Measurements from ENCODE around the gene DUSP22.

The DUSP22 gene

DNA sequence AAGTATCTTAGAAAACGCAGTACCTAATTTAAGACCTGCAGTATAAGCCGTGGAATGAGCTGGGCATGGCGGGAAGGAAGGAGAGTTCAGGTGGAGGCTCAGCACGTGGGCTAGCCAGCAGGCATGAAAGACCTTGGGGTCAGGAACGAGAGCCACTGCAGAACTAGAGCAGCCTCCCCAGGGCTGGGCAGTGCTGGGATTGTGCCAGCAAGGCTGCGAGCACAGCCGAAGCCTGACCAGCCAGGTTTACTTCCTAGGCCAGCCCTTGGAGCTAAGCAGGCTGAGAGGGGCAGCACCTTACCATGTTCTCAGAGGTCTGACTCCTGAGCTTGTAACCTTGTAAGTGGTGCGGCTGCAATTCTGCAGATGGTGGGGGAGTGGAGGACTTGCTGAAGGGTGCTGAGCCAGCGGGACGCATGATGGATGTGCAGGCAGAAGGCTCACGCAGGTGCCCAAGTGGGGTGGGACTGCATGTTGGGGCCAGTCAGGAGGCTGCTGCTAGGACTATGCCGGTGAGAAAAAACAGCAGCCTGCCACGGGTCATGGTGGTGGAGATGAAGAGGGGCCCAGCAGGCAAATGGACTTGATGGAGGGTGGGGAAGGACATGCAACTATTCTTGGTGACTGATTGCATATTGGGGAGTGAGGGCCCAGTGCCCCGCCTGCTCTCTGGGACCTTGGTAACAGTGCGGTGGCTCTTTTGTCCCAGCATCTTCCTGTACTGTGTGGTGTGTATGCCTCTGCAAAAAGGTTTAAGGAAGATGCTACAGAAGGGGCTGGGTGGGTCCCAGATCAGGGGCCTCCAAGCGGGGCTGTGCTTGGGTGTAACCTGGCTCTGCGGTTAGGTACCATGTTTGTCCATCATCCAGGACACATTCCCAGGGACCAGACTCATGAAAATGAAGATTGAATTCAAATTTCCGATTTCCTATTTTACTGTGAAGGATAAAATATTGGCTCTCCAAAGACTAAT, 61.6 kb downstream of the DUSP22 start:
- no peak for DNase-seq

DNA sequence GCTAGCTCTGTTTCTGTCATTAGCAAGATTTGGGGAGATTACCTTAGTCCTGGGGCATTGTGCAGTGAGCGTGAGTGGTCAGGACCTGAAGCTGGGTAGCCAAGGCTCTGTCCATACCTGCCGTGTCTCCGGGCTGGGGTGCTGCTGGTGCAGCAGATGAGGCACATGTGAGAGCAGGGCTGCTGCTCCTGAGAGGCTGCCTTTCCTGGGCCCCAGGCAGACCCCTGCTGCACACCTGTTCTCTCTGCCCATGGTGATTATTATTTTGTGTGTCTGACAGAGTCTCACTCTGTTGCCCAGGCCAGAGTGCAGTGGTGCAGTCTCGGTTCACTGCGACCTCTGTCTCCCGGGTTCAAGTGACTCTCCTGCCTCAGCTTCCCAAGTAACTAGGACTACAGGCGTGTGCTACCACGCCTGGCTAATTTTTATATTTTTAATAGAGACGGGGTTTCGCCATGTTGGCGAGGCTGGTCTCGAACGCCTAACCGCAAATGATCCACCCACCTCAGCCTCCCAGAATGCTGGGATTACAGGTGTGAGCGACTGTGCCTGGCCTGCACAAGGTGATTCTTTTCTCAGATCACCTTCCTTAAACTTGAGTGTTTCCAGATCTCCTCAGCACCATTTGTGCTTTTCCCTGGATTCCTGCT, 62.5 kb downstream of the DUSP22 start:
- no peak for DNase-seq

DNA sequence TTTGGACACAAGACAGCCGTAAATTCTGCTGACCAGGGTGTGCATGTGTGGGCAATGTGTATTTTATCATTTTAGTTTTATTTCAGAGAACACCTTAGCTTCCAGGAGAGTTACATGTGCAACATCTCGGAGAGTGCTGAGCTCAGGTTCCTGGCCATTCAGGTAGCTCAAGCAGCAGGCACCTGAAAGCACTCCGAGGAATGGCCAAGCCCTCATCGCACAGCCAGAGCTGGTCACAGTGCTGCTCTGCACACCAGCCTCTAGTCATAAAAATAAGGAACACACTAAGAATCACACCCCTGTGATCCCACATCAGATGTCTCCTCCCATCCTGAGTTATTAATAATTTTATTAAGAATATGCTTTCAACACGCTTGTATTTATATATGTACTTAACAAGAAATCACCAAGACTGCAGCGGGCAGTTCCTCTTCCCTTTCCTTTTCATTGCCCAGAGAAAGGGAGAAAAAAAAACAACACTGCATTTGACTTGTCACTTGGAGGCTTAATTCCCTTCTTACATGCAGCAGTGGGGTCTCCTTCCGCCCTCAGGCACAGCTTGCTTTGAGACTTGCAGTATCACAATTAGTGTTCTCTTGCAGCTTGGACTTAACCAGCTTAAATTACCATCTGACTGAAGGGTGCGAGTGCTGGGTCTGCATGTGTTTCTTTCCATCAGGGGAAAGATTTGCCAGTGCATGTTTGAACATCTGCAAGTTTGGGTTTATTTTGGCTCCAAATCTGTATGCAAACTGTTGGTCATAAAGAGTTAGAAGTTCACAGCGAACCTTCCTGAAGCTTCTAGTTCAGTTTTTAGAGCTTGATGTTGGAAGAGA, 63.3 kb downstream of the DUSP22 start:
- no peak for DNase-seq

DNA sequence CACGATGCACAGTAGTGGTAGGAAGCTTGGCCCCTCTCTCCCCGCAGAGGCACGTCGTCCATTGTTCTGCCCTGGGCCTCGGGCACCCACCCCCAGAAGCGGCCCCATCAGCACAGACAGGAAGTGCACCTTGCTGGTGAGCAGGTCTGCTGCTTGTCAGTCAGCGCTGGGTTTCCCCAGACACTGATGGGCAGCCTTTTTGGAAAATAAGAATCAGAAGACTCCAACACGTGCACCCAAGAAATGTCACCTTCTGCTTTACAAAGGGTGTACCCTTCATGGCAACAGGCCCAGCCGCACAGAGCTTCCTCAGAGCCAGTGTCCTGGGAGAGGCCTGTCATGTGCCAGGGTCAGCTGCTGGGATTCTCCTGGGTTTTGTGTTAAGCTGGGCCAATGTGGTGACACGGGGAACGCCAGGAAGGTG, 64.6 kb downstream of the DUSP22 start:
- DNase-seq: no peak

DNA sequence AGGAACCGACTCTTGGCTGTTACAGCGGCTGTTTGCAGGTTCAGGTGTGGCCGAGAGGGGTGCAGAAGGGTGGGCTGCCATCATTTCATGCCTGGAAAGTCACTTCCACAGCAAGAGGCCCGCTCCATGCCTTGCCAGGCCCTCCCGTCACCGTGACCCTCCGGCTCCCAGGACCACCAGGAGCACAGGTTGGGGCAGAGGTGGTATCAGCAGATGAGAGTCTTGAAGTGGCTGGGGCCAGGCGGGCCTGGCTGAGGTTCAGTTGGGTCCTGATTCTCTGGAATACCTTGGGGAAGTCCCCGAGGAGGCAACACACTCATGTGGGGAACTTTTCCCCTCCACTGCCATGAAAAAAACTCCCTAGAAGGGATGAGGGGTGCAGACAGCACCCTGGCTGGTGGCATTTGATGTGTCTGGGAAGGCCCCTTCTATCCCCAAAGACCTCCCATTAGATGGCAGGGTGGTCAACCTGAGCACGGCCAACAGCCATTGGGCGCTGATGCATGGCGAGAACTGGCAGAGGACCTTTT, 65.0 kb downstream of the DUSP22 start:
- no peak for DNase-seq

DNA sequence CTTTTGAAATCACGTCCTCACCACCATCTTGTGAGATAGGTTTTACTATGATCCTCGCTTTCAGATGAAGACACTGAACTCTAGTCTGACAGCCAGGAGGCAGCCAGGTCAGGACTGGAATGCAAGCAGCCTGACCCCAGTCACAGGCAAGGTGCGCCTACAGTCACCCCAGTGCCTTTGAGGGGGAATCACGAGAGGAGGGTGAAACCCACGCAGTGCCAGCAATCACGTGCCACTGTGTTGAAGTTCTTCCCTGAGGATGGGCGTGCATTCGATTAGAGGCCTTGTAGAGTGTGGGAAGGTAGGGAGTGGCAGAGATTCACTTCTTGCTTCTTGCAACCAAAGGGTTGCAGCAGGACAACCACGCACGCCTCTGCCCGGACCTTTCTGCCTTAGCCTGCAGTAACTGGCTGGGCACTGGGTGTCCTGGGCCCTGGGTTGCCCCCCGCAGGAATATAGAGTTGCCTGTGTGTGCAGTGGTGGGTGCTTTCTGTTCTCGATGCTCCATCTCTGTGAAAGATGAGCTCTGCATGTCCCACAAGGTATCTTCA, 65.6 kb downstream of the DUSP22 start:
- no peak for DNase-seq

DNA sequence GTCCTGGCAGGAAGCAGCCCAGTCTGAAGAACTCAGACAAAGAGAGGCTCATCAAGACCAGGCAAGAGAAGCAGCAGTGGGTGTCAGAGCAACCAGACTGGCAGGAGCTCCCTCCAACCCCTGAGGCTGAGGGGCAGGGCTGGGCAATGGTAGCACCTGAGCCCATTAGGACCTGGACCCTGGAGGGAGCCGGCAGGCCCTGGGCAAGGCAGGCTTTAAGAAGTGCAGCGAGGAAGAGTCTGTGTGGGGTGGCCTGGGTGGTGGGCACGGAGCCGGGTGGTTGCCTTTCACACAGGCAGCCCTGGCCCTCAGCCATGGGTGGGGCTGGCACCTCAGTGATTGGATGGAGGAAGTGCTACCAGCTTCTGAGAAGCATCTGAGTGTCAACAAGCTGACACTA, 66.1 kb downstream of the DUSP22 start:
- no peak for DNase-seq

DNA sequence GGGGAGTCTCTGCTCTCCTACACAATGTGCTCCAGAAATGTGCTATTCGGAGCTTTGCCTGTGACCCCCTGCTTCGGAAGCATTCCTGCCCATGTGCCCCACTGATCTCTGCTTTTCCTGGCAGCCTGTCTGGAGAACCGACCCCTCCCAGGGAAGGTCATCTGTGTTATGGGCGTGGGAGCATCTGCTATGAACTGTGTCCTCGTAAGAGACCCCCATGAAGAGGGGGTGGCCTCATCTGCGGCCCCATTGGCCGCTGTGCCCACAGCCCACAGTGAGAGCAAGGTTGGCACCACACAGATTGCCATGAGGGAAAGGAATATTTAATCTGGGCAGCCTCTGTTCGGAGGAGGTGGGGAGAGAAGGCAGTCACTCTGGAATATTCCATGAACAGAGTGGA, 66.6 kb downstream of the DUSP22 start:
- DNase-seq: no peak

DNA sequence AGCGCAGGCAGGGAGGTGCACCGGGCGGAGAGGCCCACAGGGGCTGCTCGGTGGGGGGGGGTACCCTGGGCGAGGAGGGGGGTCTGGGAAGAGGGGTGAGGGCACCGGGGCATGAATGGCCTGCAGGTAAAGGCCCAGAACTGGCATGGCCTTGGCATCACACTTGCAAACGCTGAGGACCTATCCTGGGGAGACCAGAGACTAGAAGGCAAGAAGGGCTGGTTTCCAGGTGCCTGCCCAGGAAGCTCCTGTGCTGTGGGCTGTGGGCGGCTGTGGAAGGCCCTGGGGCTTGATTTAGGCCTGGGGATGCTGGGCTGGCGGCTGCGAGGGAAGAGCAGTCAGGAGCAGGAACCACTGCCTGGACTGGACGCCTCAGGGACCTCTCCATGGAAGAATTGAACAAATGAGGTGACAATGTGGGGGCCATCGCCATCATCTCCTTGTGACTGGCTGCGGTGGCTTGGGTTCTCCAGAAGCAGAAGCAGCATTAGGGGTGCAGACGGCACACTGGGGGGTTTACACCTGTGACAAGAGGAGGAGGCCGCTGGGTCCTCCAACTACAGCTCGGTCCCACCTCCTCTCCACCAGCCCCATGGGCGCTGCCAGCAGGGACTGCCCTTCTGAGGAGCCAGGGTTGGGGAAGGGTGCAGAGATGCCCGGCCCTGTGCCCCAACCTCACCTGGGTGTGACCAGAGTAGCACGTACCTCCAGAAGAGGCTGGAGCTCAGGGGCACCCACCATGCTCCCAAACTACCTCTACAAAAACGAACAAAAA, 67.2 kb downstream of the DUSP22 start:
- no peak for DNase-seq

DNA sequence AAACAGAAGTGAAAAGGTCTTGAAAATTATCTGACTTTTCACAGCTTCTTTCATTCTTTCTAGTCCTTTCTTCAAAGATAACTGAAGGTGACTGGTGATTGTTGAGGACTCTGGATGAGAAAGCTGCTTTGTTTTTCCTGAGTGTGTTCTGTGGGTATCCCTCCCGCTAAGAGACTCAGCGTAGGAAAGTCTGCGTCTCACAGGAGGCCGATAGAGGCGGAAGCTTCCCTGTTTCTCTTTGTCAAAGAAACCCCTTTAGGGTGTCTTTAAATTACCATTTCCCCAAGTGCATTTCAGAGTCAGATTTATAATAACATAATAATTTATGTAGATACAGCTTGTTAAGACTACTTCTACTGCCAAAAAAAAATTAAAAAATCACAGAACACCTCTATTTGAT, 68.1 kb downstream of the DUSP22 start:
- no peak for DNase-seq

DNA sequence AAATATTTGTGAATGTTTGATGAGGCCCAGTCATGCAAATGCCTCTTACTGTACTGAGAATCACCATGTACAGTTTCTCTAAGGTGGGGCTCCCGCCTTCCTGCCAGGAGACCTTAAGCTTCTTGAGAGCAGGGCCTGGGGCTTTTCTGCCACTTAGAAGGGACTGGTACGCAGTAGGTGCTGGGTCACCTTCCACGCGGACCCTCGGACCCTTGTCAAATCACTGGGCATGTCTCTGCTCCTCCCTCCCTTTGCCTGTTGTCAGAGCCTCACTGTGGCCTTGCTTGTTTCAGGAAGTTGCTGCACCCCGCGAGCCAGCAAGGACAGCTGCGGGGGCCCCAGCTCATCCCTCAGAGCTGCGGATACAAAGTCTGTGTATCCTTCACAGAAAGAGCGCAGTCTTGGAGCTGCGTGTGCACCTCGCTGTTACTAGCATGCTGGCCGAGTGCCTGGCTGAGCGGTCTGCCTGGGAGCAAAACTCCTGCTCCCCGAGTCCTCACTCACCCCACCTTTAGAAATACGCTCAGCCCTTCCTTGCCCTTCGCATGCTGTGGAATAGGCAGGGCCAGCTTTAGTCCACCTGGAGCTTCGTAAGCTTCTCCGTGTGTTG, 68.6 kb downstream of the DUSP22 start:
- no peak for DNase-seq

DNA sequence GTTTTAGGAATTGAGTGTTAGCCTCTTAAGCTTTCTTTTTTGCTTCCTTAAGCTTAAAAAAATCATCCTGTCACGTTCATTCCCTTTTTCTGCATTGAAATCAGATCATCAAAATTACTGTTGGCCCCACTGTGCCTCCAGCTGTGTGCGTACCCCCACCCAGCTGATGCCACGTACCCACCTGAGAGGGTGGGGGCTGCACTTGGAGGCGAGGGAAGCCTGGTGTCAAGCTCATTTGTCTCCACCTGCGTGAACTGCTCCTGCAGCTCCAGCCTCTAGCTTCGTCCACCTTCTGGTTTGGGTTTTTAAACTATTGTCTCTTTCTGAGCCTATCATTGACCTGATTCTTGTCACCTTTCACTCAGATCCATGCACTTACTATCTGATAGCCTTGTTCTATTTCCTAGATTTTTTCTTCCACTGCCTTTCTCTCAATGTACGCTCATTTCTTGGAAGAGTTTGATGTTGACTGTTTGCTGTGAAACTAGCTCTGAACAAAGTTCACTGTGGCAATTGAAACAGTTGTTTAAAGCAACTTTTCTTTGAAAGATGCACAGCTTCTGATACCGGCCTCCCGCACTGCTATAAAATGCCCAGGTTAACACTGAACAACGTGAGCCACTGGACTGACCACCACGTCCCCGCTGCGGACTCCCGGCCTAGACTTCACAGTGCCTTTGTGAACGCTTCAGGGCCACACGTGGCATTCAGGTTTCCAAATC, 69.3 kb downstream of the DUSP22 start:
- no peak for DNase-seq

DNA sequence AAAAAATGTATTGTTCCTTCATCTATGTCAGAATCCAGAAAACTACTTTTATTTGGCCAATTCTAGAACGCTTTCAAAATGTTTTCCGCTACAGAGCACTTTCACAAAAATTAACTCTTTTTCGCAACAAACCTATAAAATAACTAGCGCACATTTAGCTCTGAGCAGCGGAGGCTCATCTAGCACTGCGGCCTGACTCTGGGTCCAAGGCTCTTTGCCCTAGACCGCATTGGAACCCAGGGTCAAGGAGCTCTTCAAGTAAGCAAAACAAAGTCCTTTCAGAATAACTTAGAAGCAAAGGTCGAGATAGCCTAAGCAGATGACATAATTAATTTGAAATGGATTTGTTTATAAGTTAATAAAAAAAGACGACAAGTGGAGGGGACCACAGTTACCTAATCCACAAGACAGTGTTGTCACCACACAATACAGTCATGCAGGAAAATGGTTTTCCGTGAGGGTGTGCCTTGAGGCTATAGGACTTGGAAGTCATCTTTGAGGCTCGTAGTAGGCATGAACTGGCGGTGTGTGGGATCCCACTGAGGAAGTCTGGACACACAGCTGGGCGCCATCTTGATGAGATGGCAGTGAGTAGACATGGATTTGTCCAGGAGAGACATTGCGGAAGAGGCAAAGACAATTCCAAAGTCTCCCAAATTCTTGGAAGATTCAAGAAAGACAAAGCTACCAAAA, 70.1 kb downstream of the DUSP22 start:
- DNase-seq: no peak

DNA sequence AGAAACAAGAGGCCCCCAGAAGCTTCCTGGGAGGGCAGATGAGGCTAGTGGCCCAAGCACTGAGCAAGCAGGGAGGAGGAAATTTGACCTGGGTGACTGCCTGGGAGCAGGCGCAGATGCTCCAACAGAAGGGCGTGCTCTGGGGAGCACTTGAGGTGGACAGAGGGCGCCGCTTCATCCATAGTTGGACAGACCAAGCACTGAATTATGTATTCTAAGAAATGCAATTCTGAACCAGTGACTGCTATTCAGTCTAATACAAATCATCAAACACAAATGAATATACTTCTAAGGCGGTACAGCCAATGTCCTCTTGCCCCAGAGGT, 70.6 kb downstream of the DUSP22 start:
- no peak for DNase-seq

DNA sequence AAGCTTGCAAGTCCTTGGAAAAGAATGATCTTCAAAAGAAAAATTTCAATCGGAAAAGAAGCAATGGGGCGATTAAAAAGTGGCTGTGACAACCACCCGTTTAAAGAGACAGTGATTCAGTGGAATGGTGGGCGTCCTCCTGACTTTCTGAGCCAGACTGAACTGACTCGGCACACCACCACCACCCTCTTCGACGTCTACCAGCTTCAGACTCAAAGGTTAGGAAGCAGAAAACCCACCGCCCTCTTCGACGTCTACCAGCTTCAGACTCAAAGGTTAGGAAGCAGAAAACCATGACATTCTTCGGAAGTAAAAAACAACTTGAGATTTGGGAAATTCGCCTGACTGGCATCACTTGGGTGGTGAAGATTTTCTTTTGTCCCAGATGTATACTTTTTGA, 71.0 kb downstream of the DUSP22 start:
- no peak for DNase-seq

DNA sequence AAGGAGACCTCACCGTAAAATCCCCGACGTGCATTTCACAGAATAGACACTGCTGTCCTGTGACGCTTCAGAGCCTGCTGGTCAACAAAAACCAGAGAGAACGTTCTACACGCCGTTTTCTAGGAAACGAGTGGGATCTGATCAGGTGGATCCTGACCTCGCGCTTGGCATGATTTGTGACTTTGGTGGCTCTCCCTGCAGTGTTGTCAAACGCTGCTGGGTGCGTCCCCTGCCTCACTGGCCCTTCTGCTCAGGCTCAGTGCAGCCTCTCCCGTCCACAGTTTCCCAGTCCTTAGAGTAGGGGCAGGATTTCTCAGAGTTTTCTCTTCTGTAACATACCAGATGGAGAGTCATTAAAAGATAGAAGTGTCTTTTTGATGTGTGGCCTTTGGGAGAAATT, 71.6 kb downstream of the DUSP22 start:
- DNase-seq: no peak

DNA sequence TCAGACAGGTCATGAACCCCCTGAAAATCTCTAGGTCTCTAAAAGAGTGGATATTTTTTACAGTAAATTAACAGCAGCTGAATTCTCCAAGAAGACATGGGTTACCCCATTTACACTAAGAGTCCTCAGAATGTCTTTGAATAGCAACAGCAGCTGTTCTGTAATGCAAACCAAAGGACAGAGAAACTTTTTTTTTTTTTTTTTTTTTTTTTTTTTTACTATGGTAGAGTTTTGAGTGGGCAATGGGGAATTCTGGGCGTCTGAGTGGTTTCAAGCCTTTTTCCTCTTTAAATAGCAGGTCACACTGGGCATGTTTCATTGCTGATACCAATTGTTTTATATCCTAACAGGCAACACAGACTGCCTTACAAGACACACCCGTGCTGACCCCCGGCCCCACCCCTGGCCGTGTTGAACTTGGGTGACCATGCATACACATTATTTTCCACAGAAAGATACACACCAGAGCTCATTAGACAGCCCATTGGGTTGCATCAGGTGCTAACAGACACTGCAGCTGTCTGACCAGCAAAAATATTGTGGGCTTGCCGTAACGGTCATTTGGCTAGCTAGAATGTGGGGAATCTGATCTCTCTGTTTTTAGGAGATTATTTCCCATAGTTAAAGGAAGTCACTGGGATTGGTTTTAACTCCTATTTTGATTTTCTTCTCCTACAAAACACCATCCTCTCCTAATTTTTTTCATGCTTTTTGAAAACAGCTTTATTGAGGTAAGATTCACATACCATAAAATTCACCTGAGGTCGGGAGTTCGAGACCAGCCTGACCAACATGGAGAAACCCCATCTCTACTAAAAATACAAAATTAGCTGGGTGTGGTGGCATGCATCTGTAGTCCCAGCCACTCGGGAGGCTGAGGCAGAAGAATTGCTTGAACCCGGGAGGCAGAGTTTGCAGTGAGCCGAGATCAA, 72.6 kb downstream of the DUSP22 start:
- no peak for DNase-seq

DNA sequence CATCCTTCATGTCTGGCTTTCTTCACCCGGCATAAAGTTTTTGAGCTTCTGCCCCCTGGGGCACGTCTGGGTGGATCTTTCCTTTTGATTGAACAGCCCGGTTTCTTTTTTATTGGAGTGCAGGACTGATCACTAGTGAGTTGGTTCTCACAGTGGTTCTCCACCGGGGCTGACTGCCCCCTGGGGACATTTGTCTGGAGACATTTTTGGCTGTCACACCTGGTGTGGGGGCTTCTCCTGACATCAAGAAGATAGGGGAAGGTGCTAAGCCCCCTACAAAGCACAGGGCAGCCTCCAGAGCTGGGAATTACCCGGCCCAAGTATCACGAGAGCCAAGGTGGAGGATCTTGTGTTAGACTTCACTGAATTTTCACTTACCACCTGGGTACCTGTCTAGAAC, 73.5 kb downstream of the DUSP22 start:
- no peak for DNase-seq
